ENCODE results near the gene DOCK2. TPM values are rescaled to one million over a fixed set of nuclear protein-coding genes. Genes with fewer than 3 reads are reported as not detected.

DOCK2 gene
- total and polyA plus RNA-seq, 2 donors (not counting 3 experiments of a cell fraction or from before 2014, with no cell fraction given) = 0.62 to 4.8 TPM

DNA sequence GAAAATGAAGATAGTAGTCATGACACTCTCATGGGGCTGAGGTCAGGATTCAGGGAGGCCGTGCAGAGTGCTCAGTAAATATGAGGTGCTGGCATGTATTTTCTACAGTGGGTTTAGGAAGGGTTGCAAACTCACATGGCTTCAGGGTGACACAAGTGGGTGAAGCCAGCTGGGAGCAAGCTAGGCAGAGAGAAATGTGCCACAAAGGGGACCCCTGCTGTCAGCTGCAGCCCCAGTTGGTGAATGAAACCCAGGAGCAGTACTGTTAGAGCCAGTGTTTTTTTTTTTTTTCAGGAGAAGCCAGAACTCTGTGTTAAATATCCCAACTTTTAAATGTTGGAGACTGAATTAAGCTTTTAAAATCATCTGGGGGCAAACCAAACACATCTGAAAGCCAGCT, 267.9 kb downstream of the DOCK2 start:
- FAIRE-seq = no peak
- intact Hi-C loops (cut with micrococcal nuclease) = no loop called here

More for the DNA sequence above, 267.9 kb downstream of the DOCK2 start:
- ChIA-PET CTCF (interaction anchor here (0.6 to 1.9 kb wide), 3 partner anchors 73 to 203 kb away, joined by 3 to 17 read pairs (median 3); partner anchors contain the start of gene INSYN2B), POLR2A (no interaction called here)
- no peaks in the 10 kb centered on the region for H3K9me3 ChIP-seq (replicated peaks; ENCODE audit: control insufficient read depth, insufficient read depth, low read length)
- dilution Hi-C loops (cut with MboI; ENCODE audit: extremely low pct_ligation_motif_present, low sequenced_read_pairs) = no loop called here
- no peak overlapping the region for H3K4me2 ChIP-seq (ENCODE audit: insufficient read depth, low read length)
- no peak for TF ChIP-seq POLR2A (IDR thresholded peaks at IDR 0.05; ENCODE audit: low read depth, low read length)
- TF ChIP-seq GATA2 (IDR thresholded peaks at IDR 0.05; ENCODE audit: insufficient read depth, insufficient read length, low read depth, low read length) = no peak
- no peak for TF ChIP-seq EZH2 (IDR thresholded peaks at IDR 0.05; ENCODE audit: borderline replicate concordance, low read depth, low read length, severe bottlenecking)
- no peak for TF ChIP-seq FOS (IDR thresholded peaks at IDR 0.05; ENCODE audit: borderline replicate concordance, insufficient read depth, low read length)
- no peak for TF ChIP-seq MYC (IDR thresholded peaks at IDR 0.05; ENCODE audit: low read depth, low read length)
- TF ChIP-seq, protein P1, sequence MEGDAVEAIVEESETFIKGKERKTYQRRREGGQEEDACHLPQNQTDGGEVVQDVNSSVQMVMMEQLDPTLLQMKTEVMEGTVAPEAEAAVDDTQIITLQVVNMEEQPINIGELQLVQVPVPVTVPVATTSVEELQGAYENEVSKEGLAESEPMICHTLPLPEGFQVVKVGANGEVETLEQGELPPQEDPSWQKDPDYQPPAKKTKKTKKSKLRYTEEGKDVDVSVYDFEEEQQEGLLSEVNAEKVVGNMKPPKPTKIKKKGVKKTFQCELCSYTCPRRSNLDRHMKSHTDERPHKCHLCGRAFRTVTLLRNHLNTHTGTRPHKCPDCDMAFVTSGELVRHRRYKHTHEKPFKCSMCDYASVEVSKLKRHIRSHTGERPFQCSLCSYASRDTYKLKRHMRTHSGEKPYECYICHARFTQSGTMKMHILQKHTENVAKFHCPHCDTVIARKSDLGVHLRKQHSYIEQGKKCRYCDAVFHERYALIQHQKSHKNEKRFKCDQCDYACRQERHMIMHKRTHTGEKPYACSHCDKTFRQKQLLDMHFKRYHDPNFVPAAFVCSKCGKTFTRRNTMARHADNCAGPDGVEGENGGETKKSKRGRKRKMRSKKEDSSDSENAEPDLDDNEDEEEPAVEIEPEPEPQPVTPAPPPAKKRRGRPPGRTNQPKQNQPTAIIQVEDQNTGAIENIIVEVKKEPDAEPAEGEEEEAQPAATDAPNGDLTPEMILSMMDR (IDR thresholded peaks at IDR 0.05; ENCODE audit: extremely low read depth in 1 of 2, insufficient read depth in 1 of 2, low read depth in 1 of 2, low read length in 2 of 2) = no peak
- TF ChIP-seq JUN (IDR thresholded peaks at IDR 0.05; ENCODE audit: borderline replicate concordance, insufficient read depth, insufficient read length, low read depth) = no peak
- TF ChIP-seq MAX (IDR thresholded peaks at IDR 0.05; ENCODE audit: insufficient read depth, insufficient read length) = no peak
- no peak for TF ChIP-seq POLR2AphosphoS5 (IDR thresholded peaks at IDR 0.05; ENCODE audit: insufficient read depth, low read depth, low read length)
- H4K20me1 ChIP-seq (replicated peaks; ENCODE audit: control insufficient read depth, extremely low read depth, insufficient read depth, low read length) = no peaks in the 10 kb centered on the region
- no peaks in the 10 kb centered on the region for H3K36me3 ChIP-seq (ENCODE audit: control insufficient read depth in 2 of 2, extremely low read depth in 1 of 2, insufficient read depth in 2 of 2, low read length in 2 of 2)
- no peaks in the 10 kb centered on the region for H3K4me1 ChIP-seq (ENCODE audit: control insufficient read depth, extremely low read depth, insufficient read depth, low read length)
- no peaks in the 10 kb centered on the region for H3K27me3 ChIP-seq (ENCODE audit: control insufficient read depth in 2 of 2, insufficient read depth in 2 of 2, low read length in 2 of 2)
- peaks cover 2% of the 10 kb centered on the region for H3K79me2 ChIP-seq (ENCODE audit: control insufficient read depth, insufficient read depth, low read length)
- BruUV-seq (replicated peaks) = no TSS peak
- H3K27ac ChIP-seq (ENCODE audit: insufficient read depth, low read depth, low read length) = no peak overlapping the region
- H3K9me1 ChIP-seq (replicated peaks; ENCODE audit: control insufficient read depth, extremely low read depth, insufficient read depth, low read length) = no peaks in the 10 kb centered on the region
- no peak overlapping the region for H3K4me3 ChIP-seq (replicated peaks in 1 of 3; ENCODE audit: insufficient read depth in 1 of 3, low read depth in 1 of 3, low read length in 3 of 3)
- no peak overlapping the region for H3K9ac ChIP-seq (replicated peaks; ENCODE audit: extremely low read depth, insufficient read depth, low read length)
- no peak overlapping the region for H2AFZ ChIP-seq (ENCODE audit: low read depth, low read length)
- no peak for DNase-seq (ENCODE audit: low read depth, low spot score)
